Astrocyte of the hippocampus (primary cell): ENCODE results near the gene SERTAD3.
"Not testable (repeated sequence)": the region's sequence is repeated elsewhere in the genome, so short reads cannot be mapped to it uniquely, and the experiment has no call there.

Experiments
- DNase-seq: peaks from one replicate; pipeline ENCODE4 v3.0.0; 2011; ENCODE audit warnings: low read depth, low spot score

The SERTAD3 gene

DNA sequence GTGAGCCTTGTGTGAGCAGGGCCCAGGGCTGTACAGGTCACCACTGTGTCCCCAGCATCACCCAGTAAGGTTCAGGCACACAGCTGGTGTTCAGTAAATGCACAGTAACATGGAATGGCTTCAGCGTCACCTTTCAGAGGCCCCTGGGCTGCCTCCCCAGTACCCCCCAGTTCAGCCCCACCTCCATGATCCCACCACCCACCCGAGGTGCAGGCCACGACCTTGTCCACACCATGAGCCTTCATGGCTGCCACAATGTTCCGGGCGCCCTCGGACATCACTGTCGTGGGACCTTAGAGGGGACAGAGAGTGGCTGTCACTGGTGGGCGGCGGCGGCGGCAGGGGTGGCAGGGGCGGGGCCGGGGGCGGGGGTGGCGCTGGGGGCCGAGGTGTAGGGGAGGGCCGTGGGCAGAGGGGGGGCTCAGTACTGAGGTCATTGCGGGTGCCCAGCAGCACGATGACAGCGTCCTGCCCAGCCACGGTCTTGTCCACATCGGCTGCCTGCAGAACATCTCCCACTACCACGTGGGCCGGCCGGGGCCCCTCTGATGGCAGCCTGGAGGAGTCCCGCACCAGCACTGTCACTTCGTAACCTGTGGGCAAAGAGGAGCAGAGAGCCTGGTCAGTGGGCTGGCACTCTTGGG, 13.9 kb upstream of the SERTAD3 start:
- DNase-seq: no peak

DNA sequence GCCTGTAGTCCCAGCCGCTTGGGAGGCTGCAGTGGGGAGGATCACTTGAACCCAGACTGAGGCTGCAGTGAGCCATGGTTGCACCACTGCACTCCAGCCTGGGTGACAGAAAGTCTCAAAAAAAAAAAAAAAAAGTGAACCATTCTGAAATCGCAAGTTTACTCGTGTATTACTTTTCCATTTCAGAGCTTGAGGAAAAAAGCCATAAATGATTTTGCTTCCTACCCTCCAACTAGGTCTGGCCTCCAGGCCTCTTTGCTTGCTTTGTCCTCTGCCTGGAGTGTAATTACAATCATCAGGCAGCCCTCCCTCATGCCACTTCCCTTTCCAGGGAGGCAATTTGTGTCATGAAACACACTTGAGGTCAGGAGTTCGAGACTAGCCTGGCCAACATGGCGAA, 12.9 kb upstream of the SERTAD3 start:
- no peak for DNase-seq

DNA sequence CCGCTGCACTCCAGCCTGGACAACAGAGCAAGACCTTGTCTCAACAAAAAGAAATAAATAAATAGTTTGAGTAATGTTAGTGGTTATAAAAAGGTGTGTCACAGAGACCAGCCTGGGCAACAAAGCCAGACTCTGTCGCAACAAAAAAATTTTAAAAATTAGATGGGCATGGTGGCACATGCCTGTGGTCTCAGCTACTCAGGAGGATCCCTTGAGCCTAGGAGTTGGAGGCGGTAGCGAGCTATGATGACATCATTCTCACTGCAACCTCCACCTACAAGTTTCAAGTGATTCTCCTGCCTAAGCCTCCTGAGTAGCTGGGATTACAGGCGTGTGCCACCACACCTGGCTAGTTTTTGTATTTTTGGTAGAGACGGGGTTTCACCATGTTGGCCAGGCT, 9.8 kb upstream of the SERTAD3 start:
- not testable (repeated sequence) for DNase-seq

DNA sequence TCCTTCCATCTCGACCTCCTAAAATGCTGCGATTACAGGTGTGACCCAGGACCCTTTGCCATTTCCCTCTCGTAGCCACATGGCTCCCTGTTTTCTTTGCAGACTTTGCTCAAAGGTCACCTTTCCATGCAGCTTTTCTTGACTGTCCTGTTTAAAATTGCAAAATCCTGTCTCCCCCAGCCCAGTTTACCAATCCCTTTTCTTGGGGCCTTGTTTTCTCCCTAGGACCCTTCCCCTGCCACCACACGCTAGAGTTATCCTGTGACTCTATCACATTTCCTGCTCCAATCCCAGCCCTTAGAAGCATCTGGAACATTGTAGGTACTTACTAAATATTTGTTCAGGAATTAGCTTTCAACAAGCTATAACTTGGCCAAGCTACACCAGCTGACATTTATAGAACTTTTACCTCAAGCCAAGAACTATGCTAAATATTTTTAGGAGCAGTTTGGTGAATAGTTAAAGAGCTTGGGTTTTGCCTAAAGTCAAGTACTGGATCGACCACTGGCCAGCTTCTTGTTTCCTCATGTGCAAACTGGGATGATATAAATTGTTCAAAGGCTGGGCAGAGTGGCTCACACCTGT, 9.1 kb upstream of the SERTAD3 start:
- no peak for DNase-seq

DNA sequence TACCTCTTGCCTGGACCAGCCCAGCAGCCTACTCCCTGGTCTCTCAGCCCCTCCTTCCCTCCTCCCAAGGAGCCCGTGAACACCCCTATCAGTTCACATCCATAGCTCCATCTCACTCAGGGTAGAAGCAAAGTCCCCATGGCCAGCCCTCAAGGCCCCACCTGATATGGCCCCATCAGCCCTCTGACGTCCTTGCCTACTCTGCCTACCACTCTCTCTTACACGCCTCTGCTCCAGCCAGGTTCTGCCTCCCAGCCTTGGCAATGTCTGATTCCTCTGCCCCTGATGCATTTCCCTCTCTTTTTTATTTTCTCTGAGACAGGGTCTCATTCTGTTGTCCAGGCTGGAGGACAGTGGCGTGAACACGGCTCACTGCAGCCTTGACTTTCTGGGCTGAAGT, 7.9 kb upstream of the SERTAD3 start:
- DNase-seq: no peak

DNA sequence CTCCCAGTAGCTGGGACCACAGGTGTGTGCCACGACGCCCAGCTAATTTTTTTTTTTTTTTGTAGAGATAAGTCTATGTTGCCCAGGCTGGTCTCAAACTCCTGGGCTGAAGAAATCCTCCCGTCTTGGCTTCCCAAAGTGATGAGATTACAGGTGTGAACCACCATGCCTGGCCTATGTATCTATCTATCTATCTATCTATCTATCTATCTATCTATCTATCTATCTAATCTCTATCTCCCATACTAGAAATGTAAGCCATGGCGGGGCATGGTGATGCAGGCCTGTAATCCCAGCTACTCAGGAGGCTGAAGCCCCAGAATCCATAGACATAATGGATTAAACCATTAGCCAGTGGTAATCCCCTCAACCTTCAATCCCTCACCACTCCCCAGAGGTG, 6.5 kb upstream of the SERTAD3 start:
- no peak for DNase-seq

DNA sequence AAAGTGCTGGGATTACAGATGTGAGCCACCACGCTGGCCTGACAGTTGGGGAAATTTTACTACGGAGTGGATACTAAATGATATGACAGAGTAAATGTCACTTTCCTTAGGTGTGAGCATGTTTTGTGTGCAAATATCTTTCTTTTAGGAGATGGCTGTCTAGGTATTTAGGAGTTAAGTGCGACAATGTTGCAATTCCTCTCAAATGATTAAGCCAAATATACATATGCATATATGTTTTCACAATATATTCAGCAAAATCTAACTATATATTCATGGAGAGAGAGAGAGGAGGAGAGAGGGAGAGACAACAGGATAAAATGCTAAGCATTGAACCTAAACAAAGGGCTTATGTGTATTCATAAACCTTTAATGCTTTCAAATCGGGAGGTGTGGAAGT, 5.4 kb upstream of the SERTAD3 start:
- DNase-seq: no peak

DNA sequence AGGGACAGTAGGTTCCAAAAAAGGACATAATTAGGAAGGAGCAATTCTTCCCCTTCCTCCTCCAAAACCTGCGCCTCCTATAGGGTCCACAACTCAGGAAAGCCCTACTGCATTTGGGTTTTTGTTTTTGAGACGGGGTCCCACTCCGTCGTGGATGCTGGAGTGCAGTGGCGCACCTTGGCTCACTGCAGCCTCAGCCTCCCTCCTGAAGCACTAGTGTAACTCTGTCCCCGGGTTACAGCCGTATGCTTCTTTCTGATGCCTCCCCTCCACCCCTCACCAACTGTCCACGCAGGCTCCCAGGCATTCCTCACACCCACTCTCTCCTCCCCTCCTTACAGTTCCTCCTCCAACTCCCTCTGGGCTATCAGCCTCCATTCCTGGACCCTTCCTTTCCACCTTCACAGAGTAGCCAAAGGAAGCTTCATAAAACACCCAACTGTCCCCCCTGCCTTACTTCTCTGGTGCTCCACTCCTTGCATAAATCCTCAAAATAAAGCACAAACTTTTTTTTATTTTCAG, 2.2 kb upstream of the SERTAD3 start:
- no peak for DNase-seq

DNA sequence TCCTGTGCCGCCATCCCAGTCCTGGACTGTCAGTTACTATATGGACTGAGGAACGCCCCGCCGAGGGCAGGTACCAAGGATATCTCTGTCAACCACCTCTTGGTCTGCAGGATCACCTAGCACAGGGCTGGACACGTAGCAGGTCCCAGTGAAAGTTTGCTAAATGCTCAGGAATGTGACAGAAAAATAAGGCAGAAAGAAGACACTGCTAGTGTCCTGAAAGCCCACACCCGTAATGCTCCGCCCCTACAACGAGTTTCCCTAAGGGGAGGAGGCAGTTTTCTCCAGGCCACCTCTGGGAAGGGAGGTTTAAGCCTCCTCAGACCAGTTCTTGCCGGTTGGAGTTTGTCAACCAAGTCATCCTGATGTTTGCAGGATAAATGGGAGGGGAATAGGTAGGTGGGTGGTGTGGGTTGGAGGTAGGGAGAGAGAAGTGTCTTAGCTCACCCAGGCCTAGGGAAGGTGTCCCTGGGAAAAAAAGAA, 1.7 kb upstream of the SERTAD3 start:
- DNase-seq: no peak

DNA sequence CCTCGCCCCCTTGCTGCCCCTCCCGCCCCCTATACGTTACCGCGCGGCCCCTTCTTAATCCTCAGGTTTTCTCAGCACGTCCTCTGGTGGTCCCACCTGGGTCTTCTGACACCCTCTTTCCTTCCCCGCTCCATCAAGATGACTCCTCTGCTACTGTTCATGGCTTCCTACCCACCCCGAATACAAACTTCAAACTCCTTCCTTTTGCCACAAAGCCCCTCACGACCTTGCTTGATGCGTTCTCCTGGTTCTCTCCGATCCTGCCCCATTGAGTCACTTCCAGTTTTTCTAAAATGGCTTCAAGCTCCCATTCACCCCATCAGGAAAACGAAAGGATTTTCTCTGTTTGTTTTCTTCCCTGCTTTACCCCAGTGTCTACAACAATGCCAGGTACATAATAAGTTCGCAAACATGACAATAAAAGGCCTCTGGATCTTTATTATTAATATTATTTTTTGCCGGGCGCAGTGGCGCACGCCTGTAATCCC, 734 bp upstream of the SERTAD3 start:
- no peak for DNase-seq

DNA sequence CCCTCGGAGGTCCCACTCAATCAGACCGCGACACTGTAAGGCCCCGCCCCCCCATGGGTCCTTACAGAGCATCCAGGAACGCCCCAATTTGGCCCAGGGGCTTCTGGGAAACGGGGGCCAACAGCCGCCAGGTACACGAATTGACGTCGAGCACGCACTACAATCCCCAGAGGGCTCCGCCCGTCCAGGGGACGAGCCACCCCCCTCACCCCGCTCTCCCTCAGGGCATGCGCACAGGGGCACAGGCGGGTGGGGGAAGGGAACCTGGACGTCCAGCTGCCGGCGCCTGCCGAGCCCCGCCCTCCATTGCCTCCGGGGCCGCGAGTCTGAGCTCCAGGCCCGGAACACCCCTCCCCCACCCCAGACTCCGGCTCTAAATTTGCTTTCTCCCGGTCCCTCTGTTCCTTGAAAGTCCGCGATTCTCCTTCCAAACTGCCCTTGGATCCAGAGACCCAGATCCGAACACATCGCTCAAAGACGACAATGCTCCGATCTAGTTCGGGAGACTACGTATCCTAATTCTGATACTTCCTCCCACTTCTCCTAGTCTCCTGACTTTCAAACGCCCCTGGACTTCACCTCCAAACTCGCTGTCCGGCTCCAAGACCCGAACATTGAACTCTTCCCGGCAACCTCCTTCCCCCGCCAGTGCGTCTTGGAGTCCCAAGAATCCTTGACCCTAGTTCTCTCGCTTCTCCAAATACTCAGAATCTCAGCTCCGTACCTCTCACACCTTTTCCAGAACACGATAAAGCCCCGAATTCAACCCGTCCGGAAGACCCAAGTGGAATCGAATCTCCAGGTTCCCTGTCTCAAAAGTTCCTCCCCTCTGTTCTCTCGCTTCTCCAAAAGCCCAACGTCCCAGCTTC, 770 bp downstream of the SERTAD3 start:
- DNase-seq: peak; percentile 100

DNA sequence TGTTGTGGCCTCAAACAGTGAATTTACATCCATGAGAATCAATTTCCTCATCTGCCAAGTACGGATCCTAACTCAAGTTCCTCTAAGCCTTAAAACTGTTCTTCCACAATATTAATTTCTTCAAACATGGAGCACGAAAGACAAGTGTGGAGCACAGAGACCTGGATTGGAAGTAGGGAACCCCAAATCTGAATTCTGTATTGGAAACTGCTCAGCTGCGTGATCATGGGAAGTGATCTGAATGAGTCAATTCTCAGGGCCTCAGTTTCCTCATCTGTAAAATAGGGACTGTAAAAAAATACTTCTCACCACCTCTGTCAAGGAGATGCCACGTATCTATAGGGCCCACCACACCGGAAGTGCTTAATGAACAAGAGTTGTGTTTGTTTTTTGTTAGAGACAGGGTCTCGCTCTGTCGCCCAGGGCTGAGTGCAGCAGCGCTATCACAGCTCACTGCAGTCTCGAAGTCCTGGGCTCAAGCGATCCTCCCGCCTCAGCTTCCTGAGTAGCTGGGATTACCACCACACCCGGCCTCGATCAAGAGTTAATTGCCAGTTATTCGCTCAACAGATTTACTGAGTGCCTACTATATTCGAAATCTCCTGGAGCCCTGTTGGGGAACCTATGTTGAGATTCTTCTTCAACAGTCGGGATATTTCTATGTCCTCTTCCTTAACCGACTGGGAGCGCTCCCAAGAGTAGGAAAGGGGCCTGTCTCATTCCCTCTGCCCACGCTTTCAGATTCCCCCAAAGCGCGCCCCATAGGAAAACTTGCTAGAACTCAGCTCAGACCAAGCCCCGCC, 1.6 kb downstream of the SERTAD3 start:
- DNase-seq: no peak

DNA sequence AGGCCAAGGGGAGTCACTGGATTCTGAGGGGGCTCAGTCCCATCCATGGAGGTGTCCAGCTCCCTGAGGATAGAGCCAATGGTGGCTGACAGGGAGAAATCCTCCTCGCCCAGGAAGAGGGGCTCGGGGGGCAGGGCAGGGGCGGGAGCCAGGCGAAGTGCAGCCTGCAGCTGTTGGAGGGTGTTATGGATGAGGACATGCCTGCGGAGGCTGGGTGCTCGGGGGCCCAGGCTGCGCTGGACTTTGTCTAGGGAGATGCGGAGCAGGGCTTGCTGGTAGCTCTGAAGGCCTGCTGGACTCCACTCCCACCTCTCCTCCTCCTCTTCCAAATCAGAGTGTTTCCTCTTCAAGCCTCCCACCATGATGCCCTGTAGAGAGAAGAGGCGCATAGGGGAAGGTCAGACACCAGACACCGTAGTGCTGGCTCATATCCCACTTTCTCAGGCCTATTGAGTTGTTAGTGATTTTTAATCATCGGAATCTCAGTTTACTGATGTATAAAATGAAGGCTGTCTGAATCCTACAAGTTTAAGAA, 2.3 kb downstream of the SERTAD3 start:
- no peak for DNase-seq

DNA sequence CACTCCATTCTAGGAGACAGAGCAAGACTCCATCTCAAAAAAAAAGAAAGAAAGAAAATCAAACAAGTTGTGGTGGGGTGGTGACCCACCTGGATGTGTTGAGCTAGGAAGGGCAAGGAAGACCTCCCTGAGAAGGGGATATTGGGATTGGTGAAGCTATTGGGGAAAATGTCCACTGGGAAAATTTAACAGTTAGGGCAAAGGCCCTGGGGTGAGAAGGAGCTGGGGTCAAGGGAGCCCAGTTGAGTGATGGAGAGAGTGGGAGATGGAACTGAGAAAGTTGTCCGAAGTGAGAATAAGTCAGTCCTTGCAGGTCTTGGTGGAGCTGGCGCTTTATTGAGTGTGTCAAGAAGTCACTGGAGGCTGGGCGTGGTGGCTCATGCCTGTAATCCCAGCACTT, 5.9 kb downstream of the SERTAD3 start:
- DNase-seq: no peak

DNA sequence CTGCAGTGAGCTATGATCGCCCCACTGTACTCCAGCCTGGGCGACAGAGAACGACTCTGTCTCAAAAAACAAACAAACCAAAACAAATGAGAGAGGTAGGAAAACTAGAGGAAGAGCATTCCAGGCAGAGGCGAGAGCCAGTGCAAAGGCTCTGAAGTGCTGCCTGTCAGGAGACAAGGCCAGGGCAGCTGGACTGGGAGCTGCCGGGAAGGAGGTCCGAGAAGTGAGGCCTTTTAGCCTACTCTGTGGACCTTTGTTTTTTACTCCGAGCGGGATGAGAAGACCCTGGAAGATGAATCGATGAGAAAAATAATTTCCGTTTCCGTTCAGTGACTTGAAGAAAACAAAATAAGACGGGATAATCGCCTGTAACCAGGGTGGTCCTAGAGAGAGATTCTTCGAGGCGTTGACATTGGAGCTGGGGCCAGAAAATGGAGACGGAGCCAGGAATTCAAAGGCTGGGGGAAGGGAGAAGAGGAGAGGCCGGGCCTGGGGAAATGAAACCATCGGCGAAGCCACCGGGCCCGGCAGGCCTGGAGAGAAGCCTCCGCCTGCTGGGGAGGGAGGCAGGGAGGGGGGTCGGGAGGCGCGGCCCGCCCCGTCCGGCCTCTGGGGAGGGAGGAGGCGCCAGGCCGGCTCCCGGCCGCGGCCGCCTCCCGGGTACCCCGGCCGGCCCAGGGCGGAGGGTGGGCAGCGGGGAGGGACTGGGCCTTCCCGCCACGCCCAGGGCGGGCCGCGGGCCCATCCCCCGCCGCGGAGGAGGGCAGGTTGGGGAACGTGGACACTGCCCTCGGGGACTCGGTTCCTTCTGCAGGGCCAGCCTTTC, 10.5 kb downstream of the SERTAD3 start:
- peak; percentile 96 for DNase-seq

DNA sequence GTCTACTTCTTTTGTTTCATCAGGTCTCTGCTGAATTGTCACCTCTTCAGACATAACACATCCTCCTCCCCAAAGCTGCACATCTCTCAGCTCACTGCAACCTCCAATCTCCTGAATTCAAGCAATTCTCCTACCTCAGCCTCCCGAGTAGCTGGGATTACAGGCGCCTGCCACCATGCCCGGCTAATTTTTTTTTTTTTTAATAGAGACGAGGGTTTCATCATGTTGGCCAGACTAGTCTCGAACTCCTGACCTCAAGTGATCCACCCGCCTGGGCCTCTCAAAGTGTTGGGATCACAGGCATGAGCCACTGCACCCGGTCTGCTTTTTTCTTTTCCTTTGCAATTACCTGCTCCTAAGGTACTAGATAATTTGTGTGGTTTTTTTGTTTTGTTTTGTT, 11.4 kb downstream of the SERTAD3 start:
- DNase-seq: not testable (repeated sequence)

DNA sequence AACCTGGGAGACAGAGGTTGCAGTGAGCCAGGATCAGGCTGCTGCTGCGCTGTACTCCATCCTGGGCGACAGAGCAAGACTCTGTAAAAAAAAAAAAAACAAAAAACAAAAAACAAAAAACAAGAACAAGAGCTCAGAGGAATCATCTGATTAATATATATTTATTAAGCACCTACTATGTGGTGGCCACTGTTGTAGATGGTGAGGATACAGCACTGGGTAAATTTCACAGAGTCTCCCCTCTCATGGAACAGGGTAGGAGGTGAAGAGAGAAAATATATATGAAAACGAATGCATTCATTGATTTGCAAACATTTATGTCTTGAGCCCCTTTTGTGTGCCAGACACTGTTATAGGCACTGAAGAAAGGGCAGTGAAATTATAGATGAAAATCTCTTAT, 12.4 kb downstream of the SERTAD3 start:
- DNase-seq: no peak

DNA sequence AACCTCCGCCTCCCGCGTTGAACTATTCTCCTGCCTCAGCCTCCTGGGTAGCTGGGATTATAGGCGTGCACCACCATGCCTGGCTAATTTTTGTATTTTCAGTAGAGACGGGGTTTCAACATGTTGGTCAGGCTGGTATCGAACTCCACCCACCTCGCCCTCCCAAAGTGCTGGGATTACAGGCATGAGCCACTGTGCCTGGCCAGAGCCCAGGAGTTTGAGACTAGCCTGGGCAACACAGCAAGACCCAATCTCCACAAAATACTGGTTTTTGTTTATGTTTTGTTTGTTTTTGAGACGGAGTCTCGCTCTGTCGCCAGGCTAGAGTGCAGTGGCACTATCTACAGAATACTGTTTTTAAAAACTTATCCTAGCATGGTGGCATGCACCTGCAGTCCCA, 13.9 kb downstream of the SERTAD3 start:
- DNase-seq: not testable (repeated sequence)

DNA sequence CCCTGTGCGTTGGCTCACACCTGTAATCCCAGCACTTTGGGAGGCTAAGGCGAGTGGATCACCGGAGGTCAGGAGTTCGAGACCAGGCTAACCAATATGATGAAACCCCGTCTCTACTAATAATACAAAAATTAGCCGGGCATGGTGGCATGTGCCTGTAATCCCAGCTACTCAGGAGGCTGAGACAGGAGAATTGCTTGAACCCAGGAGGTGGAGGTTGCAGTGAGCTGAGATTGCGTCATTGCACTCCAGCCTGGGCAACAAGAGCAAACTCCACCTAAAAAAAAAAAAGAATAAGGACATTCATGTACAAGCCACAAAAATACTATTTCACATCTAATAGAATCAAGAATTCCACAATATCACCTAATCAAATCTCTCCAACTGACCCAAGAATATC, 15.9 kb downstream of the SERTAD3 start:
- not testable (repeated sequence) for DNase-seq
